ENCODE measurements around the gene RPS6KA3.
"Not testable (repeated sequence)": the region's sequence is repeated elsewhere in the genome, so short reads cannot be mapped to it uniquely, and the experiment has no call there.

Gene RPS6KA3

DNA sequence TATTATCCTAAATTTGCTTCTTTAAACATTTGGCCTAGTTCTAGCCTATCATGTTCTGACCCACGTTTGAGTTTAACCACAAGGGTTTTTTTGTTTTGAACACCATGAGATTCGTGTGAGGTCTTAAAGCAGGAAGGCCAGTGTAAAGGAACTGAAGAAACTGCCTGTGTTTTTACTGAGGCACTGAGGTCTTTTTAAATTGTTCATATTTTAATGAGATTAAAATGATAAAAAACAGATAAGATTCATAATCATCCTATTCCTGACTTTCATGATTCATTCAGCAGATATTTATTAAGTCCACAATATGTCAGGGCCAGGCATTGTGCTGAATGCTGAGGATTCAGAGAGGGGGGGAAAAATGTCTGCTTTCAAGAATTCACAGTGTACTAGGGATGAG lies 3.2 kb downstream of the RPS6KA3 start:
- DNase-seq = no peak

DNA sequence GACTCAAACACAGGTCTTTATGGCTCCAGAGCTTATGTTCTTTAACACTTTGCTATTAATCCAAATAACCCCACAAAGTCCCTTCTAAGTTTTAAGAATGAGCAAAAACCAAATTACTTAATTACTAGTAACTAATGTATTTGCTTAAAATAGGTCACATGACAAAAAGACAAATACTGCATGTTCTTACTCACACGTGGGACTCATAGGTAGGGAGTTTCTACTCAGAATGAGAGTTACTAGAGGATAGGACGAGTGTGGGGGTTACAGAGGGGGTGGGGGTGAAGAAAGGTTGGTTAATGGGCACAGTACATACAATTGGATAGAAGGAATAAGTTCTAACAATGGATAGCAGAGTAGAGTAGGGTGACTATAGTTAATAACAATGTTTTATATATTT lies 5.8 kb downstream of the RPS6KA3 start:
- DNase-seq = no peak

DNA sequence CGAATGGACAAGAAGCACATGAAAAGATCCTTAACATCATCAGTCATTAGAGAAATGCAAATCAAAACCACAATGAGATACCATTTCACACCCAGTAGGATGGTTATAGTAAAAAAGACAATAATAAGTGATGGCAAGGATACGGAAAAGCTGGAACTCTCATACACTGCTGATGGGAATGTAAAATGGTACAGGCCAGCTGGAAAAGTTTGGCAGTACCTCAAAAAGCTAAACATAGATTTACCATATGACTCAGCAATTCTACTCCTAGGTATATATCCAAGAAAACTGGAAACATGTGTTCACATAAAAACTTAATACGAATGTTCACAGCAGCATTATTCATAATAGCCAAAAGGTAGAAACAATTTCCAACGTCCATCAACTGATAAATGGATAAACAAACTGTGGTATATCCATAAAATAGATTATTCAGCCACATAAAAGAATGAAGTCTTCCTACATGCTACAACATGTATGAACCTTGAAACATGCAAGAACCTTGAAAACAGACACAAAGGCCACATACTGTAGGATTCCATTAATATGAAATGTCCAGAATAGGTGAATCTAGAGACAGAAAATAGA lies 11.9 kb downstream of the RPS6KA3 start:
- DNase-seq = no peak

DNA sequence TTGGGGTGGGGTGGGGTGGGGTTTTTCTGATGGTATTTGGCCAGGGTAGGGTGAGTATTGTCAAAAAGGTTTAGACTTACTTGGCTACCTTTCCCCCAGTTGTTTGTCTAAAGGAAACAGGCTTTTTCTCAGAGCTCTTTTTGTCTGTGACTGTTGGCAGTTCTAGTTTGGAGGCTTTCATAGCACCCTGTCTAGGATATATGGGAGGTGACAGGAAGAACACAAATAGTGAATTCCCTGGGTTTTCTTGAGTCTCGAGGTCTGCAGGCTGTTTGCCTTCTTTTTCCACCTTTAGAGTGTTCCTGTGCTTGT lies 13.5 kb downstream of the RPS6KA3 start:
- DNase-seq = no peak

DNA sequence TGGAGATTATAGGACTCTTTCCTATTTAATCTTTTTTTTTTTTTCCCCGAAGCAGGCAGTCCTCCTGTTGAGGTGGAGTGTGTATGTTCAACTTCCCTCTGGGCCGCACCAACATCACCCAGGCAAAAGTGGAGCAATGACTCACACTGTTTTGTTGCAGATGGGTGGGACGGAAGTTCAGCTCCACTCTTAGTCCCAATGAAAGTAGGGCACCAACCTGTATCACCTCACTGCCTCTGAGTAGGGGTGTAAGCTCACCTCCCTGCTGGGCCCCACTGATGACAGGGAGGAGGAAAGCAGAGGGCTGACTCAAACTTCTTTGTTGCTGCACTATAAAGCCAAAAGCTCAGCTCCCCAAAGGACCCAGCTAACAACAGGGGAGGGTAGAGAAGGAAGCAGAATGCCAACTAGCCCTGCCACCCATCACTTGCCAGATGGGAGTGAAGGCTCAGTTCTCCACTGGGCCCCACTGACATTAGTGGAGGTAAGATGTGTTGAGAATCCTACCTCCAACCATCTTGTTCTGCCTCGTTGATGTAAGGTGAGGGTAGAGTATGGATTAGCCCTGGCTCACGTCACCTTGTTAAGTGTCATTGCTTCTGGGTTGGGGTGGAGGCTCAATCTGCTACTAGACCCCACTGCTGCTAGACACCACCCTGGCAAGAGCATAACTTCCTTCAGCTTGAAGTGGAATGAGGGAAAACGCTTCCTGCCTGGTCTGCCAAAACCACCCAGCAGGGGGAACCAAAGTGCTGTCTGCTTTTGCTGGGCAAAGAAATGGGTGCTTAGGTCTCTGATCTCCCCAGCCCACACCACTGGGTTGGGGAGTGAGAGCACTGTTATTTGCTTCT lies 14.1 kb downstream of the RPS6KA3 start:
- DNase-seq = no peak

DNA sequence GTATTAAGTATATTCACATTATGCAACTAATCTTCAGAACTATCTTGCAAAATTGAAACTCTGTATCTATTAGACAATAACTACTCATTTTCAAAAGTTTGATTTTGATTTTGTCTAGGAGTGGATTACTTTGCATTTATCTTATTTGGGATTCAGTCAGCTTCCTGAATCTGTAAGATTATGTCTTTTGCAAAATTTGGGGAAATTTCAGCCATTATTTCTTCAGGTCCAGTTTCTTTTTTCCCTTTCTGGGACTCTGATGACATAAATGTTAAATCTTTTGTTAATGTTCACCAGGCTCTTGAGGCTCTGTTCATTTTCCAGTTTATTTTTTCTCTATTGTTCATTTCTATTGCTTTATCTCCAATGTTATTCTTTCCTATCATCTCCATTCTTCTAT lies 15.0 kb downstream of the RPS6KA3 start:
- DNase-seq = no peak

DNA sequence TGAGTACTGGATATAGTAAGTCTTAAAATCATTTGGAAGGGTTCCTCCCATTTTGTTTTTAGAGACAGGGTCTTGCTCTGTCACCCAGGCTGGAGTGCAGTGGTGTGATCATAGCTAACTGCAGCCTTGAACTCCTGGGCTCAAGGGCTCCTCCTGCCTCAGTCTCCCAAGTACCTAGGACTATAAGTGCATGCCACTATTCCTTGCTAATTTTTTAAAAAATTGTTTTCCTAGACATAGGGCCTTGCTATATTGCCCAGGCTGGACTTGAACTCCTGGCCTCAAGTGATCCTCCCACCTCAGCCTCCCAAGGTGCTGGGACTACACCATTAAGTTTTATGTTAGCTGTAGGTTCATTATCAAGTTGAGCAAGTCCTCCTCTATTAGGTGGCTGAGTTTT lies 16.6 kb downstream of the RPS6KA3 start:
- DNase-seq = not testable (repeated sequence)

DNA sequence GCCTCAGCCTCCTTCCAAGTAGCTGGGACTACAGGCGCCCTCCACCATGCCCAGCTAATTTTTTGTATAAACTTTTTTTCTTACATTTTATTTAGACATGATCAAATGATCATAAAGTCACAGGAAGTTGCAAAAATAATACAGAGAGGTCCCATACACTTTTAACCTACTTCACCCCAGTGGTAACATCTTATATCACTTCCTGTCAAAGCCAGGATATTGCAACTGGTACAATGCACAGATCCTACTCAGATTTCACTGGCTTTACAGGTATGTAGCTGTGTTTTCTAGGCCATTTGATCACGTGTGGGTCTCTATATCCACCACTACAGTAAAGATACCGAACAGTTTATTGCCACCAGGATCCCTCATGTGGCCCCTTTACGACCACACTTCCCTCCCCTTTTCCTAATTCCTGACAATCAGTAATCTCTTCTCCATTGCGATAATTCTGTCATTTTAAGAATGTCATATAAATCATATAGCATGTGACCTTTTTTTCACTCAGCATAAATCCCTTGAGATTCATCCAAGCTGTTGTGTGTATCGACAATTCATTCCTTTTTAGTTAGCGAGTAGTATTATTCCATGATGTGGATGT lies 18.0 kb downstream of the RPS6KA3 start:
- no peak for DNase-seq

DNA sequence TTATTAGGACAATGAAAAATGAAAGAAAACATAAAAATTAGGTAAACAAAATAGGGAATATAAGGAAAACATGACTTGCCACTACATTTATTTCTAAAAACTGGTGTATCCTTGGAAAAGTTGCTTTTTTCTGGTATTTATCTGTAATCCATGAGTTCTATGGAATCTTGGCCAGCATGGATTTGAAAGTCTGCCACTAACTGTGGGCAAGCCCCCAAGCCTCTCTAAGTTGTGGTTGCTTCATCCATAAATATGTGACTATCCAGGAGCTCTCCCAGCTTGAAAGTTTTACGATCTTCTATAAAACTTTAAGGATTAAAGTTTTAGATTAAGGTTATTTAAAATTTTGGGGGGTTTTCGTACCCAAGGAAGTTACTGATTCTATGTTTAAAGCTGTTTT lies 21.8 kb downstream of the RPS6KA3 start:
- DNase-seq = no peak

DNA sequence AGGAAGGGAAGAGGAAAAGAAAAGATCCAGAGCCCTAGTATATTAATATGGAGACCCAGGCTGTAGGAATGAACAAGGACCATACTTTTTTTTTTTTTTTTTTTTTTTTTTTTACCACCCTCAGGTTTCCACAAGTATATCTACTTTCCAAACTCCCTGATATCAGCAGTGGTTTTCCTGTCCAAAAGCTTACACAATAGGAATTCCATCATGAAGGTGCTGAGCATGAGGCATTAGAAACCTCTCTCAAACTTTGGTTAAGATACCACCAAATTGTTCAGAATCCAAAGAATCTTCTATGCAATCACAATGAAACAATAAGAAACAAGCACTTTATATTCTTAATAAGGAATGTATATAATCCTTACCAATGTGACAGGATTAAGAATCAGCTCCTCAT lies 26.5 kb downstream of the RPS6KA3 start:
- DNase-seq = no peak

DNA sequence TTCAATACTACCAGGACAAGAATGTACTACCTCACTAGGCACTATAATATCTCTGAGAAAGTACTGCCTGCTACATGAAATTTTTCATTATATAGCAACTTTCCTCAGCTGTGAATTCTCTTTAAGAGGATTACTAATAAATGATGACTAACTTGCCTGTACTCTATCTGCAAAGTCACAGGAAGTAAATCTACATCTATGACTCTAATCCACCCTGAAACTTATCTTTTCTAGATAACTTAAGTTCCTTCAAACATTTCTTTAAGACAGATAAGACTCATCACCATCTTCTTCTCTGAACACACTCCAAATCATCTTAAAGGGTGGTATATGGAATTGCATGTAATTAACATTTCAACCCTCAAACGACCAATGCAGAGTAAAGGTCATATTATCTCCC lies 28.8 kb downstream of the RPS6KA3 start:
- no peak for DNase-seq

DNA sequence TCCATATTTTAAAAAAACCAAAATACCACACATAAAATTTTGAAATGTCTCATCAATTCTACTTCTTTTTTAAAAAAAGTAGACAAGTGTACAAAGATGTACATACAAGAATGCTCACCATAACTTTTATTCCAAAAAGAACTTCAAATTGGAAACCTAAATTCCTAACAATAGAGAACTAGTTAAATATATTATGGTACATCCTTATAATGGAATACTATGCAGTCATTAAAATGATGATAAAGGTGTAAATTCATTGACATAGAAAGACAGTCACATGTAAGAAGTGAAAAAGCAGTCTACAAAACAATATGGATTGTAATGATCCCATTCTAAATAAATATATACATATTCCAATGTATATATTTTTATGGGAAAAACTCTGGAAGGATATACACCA lies 31.0 kb downstream of the RPS6KA3 start:
- no peak for DNase-seq

DNA sequence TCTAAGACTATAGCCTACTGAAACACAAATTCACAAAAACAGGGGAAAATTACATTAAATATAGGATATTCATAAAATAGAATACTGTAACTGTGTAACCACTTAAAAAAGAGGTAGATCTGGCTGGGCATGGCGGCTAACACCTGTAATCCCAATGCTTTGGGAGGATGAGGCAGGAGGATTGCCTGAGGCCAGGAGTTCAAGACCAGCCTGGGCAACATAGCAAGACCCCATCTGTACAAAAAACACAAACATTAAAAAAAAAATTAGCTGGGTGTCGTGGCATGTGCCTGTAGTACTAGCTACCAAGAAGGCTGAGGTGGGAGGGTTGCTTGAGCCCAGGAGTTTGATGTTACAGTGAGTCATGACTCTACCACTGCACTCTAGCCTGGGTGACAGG lies 33.4 kb downstream of the RPS6KA3 start:
- DNase-seq = no peak

DNA sequence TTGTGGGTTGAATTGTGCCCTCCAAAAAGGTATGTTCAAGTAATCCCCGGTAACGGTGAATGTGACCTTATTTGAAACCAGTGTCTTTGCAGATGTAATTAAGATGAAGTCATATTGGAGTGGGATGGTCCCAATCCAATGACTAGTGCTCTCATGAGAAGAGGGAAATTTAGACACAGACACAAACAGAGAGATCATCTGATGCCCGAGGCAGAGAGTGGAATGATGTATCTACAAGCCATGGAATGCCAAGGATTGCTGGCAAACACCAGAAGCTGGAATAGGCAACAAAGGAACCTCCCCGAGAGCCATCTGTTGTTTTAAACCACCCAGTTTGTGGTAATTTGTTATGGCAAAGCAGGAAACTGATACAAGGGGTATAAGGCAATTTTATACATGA lies 35.1 kb downstream of the RPS6KA3 start:
- DNase-seq = no peak

DNA sequence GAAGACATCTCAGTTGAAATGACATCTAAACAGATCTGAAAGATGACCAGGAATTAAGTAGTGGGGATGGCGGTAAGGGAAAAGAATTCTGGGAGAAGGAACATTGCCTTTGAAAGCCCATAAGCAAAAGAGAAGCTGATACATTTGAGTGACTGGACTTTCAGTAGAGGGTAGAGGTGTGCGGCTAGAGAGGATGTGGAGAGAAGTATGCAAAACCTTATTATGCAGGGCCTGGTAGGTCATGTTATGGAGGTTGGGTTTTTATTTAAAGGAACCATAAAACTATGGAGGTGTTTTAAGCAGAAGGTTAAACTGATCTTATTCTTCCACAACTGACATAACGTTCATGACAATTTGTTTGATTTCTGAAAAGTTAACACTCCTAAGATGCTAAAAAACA lies 36.3 kb downstream of the RPS6KA3 start:
- no peak for DNase-seq

DNA sequence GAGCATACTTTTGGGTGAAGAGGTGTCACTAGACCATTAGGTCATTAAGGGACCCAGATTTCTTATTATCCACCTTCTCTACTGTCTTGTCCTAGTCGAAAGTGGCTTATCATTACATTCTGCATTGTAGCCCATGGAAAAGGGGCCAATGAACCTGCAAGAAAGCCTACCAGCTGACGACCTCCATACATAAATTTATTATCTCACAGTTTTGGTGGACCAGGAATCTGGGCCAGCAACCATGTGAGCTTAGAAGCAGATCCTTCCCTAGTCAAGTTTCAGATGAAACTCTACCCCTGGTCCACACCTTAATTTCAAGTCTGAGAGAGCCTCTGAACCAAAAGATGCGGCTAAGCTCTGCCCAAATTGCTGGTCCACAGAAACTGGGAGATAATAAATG lies 37.6 kb downstream of the RPS6KA3 start:
- DNase-seq = no peak

DNA sequence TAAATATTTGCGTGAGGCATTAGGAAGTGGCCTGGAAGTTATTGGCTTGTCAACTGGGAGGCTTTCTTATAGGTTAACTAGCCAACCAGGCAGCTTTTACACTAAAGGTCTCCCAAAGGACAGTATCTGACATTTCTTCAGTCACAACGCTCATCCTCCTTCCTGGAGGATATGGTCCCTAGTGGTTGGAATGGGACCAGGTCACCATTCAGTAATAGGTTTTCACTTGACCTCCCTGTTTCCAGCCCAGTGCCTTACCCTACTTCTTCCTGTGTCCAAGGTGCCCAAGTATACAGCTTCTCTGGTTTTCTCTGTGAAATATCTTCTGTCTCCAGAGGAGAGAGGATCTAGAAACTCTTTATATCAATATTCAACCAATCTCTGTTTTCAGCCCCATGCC lies 38.5 kb downstream of the RPS6KA3 start:
- no peak for DNase-seq

DNA sequence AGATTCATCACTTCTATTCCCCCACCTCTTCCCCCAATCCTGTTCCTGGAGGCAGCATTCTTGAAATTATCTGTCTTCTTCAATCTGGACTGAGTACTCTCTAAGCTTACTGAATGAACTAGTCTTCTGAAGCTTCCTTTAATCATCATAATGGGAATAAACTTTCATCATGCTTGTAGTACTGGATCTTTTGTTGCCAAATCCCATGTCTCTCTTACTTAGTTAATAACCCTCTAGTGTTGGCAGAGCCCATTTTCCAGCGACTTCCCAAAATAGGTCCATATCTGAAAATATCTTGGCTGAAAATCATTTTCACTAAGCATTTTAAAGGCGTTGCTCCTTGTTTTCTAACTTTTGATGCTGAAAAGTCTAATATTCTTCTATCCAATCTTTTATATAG lies 39.6 kb downstream of the RPS6KA3 start:
- no peak for DNase-seq

DNA sequence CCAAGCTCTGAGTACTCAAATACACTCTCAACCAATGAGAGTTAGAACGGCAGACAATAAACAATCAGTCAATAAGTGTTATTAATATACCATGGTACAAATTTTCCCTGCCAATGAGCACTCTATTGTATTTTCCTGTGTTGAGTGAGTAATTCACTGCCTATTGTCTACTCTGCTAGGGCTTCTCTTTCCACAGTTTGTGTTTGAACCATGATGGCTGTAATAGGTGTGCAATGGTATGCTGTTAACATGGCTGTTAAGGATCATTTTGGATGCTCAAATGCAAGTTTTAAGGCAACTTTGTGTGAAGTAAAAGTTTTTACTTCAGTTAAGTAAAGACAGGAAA lies 41.2 kb downstream of the RPS6KA3 start:
- no peak for DNase-seq

DNA sequence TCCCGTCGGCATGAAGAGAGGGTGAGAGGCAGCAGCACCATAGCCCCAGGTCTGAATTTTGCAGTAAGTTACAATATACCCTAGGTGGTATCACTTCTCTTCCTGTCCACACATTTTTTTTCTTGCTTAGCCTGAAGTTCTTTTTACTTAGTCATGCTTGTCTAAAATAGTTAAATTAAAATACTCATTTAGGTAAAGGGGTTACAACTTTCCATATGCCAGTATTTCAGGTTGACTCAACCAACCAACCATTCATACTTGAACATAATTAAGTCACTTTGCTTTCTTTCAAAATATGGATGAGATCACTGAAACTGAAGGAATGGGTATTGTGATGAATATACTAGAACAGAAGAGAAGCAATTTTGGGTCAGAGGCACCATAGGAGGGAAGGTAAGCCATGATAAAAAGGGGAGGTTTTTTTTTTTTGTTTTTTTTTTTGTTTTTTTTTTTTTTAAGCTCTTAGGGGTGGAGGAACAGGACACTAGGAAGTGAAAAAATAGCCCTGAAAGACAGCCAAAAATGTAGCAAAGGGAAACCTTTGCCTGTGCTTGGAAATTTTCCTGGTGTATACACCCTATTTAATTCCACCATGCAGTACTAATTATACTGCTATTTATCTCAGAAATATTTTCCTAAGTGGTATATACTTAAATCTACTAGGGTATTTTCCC lies 41.8 kb downstream of the RPS6KA3 start:
- DNase-seq = no peak

DNA sequence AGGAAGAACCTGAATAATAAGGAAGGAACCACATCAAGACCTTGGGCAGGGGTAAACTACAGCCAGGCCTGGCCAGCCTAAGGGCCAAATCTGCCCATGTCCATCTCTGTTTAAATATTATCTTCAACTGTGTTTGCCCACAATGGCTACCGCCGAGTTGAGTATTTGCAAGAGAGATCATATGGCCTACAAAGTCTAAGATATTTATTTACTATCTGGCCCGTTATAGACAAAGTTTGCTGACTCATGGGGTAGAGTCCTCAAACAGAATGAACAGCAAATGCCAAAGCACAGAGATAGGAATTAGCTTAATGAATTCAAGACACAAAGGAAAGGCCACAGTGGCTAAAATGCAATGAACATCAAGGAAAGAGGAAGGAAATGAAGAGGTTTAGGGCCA lies 44.8 kb downstream of the RPS6KA3 start:
- no peak for DNase-seq

DNA sequence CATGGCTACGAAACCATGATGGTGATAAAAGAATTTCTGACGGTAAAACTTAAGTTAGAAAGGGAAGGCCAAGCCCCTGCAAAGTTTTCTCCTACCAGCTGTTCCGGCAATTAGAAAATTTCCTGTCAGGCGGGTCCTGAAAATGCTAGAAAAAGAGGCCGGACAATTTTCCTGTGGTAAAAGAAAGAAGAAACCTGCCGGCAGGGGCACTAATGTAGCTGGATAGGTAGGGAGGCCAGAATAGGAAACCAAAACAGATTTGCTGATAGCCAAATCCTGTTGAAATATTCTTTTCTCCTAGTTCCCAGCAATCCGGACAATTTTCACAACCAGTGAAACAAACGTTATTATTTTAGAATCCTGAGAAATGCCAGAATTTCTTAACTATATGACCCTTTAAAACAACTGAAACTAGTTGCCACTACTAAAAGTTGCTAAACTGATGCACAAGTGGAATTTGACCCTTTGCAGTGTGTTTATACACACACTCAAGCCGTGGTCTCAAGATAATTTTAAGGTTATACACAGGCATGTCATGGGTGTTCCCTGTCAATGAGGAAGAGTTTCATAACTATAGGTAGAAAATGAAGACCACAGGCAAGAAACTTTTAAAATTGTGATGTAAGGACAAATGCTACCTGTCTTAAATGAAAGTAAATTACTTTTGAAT lies 47.7 kb downstream of the RPS6KA3 start:
- no peak for DNase-seq

DNA sequence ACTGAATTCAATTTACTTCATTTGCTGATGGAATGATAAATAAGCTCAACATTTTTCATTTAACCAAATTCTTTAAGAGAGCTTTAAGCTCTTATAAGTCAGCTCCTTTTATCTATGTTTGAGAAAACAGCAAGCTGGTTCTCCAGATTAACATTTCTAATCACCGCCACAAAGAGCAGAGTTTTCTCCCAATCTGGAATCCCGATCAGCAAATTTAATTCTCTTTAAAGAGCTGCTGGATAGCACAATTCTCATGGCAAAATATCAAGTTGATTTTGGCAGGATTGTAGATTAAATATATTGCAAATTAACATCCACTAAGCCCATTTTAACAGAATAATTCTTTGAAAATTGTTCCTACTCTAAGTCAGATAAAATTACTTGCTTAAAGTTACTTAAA lies 48.8 kb downstream of the RPS6KA3 start:
- no peak for DNase-seq

DNA sequence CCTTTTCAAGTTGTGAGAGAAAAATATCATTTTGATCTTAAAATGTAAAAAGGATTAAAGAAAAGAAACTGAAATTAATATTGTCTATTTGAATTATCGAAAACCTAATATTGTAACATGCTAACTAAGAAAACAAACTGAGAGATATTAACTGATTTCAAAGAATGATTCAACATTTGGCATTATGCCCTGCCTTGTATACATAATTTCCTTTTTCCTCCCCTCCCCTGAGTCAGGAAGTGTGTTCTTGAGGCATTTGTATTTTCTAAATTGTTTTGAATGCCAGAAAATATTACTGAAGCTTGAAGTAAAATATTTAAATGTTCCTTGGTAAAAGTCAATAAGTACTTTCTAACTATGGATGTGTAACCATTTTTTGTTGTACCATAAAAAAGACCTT lies 49.4 kb downstream of the RPS6KA3 start:
- no peak for DNase-seq
